Myometrial cell (primary cell): ENCODE results near the gene MYBPH. TPM values are rescaled to one million over a fixed set of nuclear protein-coding genes. Genes with fewer than 3 reads are reported as not detected.

ENCODE experiments used
- total RNA-seq: library from RNA; depleted of rRNA; stranded (reverse); fragments of >200 nt; gene quantifications from 2 replicates; pipeline ENCODE4 v1.2.3, GENCODE V29; 2015

MYBPH gene, protein sequence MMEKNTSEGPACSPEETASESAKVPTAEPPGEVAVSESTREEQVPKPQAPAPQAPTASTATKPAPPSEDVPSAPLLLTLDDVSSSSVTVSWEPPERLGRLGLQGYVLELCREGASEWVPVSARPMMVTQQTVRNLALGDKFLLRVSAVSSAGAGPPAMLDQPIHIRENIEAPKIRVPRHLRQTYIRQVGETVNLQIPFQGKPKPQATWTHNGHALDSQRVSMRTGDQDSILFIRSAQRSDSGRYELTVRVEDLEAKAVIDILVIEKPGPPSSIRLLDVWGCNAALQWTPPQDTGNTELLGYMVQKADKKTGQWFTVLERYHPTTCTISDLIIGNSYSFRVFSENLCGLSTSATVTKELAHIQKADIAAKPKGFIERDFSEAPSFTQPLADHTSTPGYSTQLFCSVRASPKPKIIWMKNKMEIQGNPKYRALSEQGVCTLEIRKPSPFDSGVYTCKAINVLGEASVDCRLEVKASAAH
- total RNA-seq = 0.18 TPM in 1 of 2 replicates, not detected in the other

GRCh38 chr1:203175237-203175826 is at the start of gene MYBPH:
MYBPH (minus strand) TSS chr1:203175826; CDS start chr1:203175755, 71 bp downstream.

GRCh38 chr1:203186446-203187303 is 11.0 kb upstream of the MYBPH start, which contains the start of gene CHI3L1:
CHI3L1 (minus strand) TSS chr1:203186704; CDS start chr1:203186623, 81 bp downstream.

GRCh38 chr1:203127666-203128430 is 47.8 kb downstream of the MYBPH start, which contains the start of gene ADORA1:
ADORA1 (plus strand) TSS chr1:203127726; CDS start chr1:203128842, 1,116 bp downstream.

Other genes starting within 250 kb of the MYBPH start
- gene KLHL12, start 248.6 kb downstream of the MYBPH start, total RNA-seq = 20.2 and 24.5 TPM in 2 replicates
- gene ADIPOR1, start 217.5 kb downstream of the MYBPH start, total RNA-seq = 62.8 and 83.6 TPM in 2 replicates
- gene CYB5R1, start 208.6 kb downstream of the MYBPH start, total RNA-seq = 33.2 and 35.3 TPM in 2 replicates
- 82.2 and 83.5 TPM in 2 replicates for gene TMEM183A, start 168.5 kb downstream of the MYBPH start, total RNA-seq
- not detected in 2 replicates for gene PPFIA4, start 149.3 kb downstream of the MYBPH start, total RNA-seq
- gene MYOG, start 89.8 kb downstream of the MYBPH start, total RNA-seq = not detected in 2 replicates
- gene ADORA1, start 48.1 kb downstream of the MYBPH start, total RNA-seq = 0.53 TPM in 1 of 2 replicates, not detected in the other
- 1.4 TPM in 1 of 2 replicates, not detected in the other for gene CHI3L1, start 10.9 kb upstream of the MYBPH start, total RNA-seq
- gene CHIT1, start 53.8 kb upstream of the MYBPH start, total RNA-seq = not detected in 2 replicates
- gene BTG2, start 129.7 kb upstream of the MYBPH start, total RNA-seq = 5.1 and 6.1 TPM in 2 replicates
- 1.9 and 3.5 TPM in 2 replicates for gene FMOD, start 175.3 kb upstream of the MYBPH start, total RNA-seq